Vagina (tissue), 2 donors: ENCODE data around the gene SLC37A1. TPM values are rescaled to one million over a fixed set of nuclear protein-coding genes. Genes with fewer than 3 reads are reported as not detected.

ENCODE experiments used
- DNase-seq, 2 donors: peaks; one replicate each; pipeline ENCODE4 v3.0.0-alpha.2; 2017; ENCODE audit errors: extremely low spot score in 2 of 2
- H3K27ac ChIP-seq: fragments of 200-600 bp; sonication (generic); one replicate; pipeline ENCODE4 v1.5.1; 2019
- H3K27me3 ChIP-seq: fragments of 200-600 bp; sonication (generic); one replicate; pipeline ENCODE4 v1.5.1; 2019
- H3K36me3 ChIP-seq, 2 donors: fragments of 200-600 bp; sonication (generic); one replicate each; pipeline ENCODE4 v1.5.1; 2017 to 2019
- H3K4me1 ChIP-seq: fragments of 200-600 bp; sonication (generic); one replicate; pipeline ENCODE4 v1.5.1; 2019
- H3K4me3 ChIP-seq, 2 donors: fragments of 200-600 bp; sonication (generic); 1 replicate in 1 of 2; 2 replicates in 1 of 2; pipeline ENCODE4 v1.5.1; 2016 to 2019
- H3K9me3 ChIP-seq: fragments of 200-600 bp; sonication (generic); one replicate; pipeline ENCODE4 v1.5.1; 2019
- CTCF ChIP-seq, 3 experiments: fragments of 450-650 bp in 2 of 3; fragments of 200-600 bp in 1 of 3; sonication (generic) in 1 of 3; IDR thresholded peaks; one replicate each; pipeline ENCODE4 v1.5.1; 2017 to 2019; ENCODE audit warnings: antibody characterized with exemption in 3 of 3, mild to moderate bottlenecking in 2 of 3, moderate library complexity in 2 of 3
- POLR2A ChIP-seq, 2 donors: fragments of 450-650 bp; IDR thresholded peaks; one replicate each; pipeline ENCODE4 v1.6.1; 2017; ENCODE audit warnings: antibody characterized with exemption in 2 of 2, mild to moderate bottlenecking in 2 of 2, moderate library complexity in 2 of 2
- POLR2AphosphoS5 ChIP-seq, 2 donors: sonication (generic); formaldehyde crosslinking; IDR thresholded peaks; one replicate each; pipeline ENCODE4 v1.9.0; 2017; ENCODE audit warnings: antibody characterized with exemption in 2 of 2, mild to moderate bottlenecking in 2 of 2, low read depth in 1 of 2; ENCODE audit not compliant: insufficient read depth in 1 of 2
- intact Hi-C: fragments of 100-400 bp; cut with DNase I; formaldehyde crosslinking; loops from one replicate; pipeline ENCODE4 v1.15.1; 2023
- total RNA-seq: library from RNA; depleted of rRNA; stranded (reverse); fragments of >200 nt; gene quantifications from one replicate; pipeline ENCODE4 v1.2.3, GENCODE V29; 2016

The SLC37A1 gene
- total RNA-seq, 1 donor from 2014 or later, result 11.8 TPM

- TF ChIP-seq POLR2AphosphoS5 (IDR thresholded peaks at IDR 0.05; ENCODE audit: insufficient read depth in 1 of 2, low read depth in 1 of 2) (no peak), CTCF (IDR thresholded peaks at IDR 0.05) (no peak), POLR2A (IDR thresholded peaks at IDR 0.05) (no peak)
- intact Hi-C loops, result no loop called here
- H3K36me3 ChIP-seq, result peaks cover 0 to 9% of the 10 kb centered on the region in 2 donors
- H3K9me3 ChIP-seq, result no peaks in the 10 kb centered on the region
- no peak overlapping the region for H3K4me3 ChIP-seq
- no peaks in the 10 kb centered on the region for H3K27me3 ChIP-seq
- no peak overlapping the region for H3K27ac ChIP-seq
- H3K4me1 ChIP-seq, result peaks cover 25% of the 10 kb centered on the region
- no peak for DNase-seq
These were observed 9.1 kb downstream of the SLC37A1 start for GRCh38 chr21:42522771-42523170.

GRCh38 chr21:42523211-42523610, 9.6 kb downstream of the SLC37A1 start:
- DNase-seq, result no peak
- Histone ChIP-seq H3K27ac (no peak overlapping the region), H3K36me3 (peaks cover 0 to 9% of the 10 kb centered on the region in 2 donors)

GRCh38 chr21:42523941-42524340, 10.3 kb downstream of the SLC37A1 start:
- intact Hi-C loops, result no loop called here
- no peak for DNase-seq
- no peaks in the 10 kb centered on the region for H3K9me3 ChIP-seq
- H3K27ac ChIP-seq, result peak overlapping the region; percentile 79
- peaks cover 21% of the 10 kb centered on the region for H3K4me1 ChIP-seq
- H3K27me3 ChIP-seq, result no peaks in the 10 kb centered on the region
- H3K36me3 ChIP-seq, result peaks cover 0 to 3% of the 10 kb centered on the region in 2 donors
- H3K4me3 ChIP-seq, result no peak overlapping the region
- TF ChIP-seq CTCF (IDR thresholded peaks at IDR 0.05), result no peak

More at GRCh38 chr21:42523211-42523610, 9.6 kb downstream of the SLC37A1 start:
- Histone ChIP-seq H3K4me3 (no peak overlapping the region), H3K27me3 (no peaks in the 10 kb centered on the region), H3K4me1 (peaks cover 21% of the 10 kb centered on the region), H3K9me3 (no peaks in the 10 kb centered on the region)
- no peak for TF ChIP-seq CTCF (IDR thresholded peaks at IDR 0.05)
- TF ChIP-seq POLR2A (IDR thresholded peaks at IDR 0.05), result no peak
- TF ChIP-seq POLR2AphosphoS5 (IDR thresholded peaks at IDR 0.05; ENCODE audit: insufficient read depth in 1 of 2, low read depth in 1 of 2), result no peak
- intact Hi-C loops, result no loop called here

- peaks cover 21% of the 10 kb centered on the region for H3K4me1 ChIP-seq
- peak overlapping the region; percentile 79 for H3K27ac ChIP-seq
- H3K36me3 ChIP-seq, result no peaks in the 10 kb centered on the region
- H3K9me3 ChIP-seq, result no peaks in the 10 kb centered on the region
- intact Hi-C loops, result no loop called here
- no peaks in the 10 kb centered on the region for H3K27me3 ChIP-seq
- TF ChIP-seq POLR2AphosphoS5 (IDR thresholded peaks at IDR 0.05; ENCODE audit: insufficient read depth in 1 of 2, low read depth in 1 of 2) (peak in 1 of 2 donors; percentile 66), POLR2A (IDR thresholded peaks at IDR 0.05) (no peak), CTCF (IDR thresholded peaks at IDR 0.05) (no peak)
- no peak for DNase-seq
- H3K4me3 ChIP-seq, result peak overlapping the region; percentile 34 to 38
These were observed 10.8 kb downstream of the SLC37A1 start for GRCh38 chr21:42524341-42525028.

DNA sequence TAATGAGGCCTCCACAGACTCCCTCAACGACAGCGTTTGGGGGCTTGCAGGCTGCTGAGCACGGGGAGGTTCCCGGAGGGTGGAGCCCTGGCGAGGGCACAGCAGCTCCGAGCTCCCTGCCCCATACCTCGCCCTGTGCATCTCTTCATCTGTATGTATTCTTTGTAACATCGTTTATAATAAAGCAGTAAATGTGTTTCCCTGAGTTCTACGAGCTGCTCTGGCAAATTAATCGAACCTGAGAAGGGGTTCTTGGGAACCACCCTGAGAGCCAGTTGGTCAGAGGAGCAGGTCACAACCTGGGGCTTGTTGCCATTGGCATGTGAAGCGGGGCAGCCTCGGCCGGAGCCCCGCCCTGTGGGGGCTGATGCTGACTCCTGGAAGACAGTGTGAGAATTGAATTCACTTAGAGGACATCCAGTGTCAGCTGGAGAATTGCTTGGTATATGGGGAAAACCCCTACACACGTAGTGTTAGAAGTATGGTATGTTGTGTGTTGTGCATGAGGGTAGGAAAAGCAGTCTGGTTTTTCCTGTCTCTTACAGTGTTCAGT, 11.5 kb downstream of the SLC37A1 start:
- Histone ChIP-seq H3K4me3 (peak overlapping the region; percentile 34 to 38), H3K36me3 (no peaks in the 10 kb centered on the region), H3K4me1 (peaks cover 21% of the 10 kb centered on the region), H3K27me3 (no peaks in the 10 kb centered on the region), H3K9me3 (no peaks in the 10 kb centered on the region), H3K27ac (peak overlapping the region; percentile 79)
- no peak for DNase-seq
- intact Hi-C loops, result no loop called here
- TF ChIP-seq CTCF (IDR thresholded peaks at IDR 0.05) (no peak), POLR2AphosphoS5 (IDR thresholded peaks at IDR 0.05; ENCODE audit: insufficient read depth in 1 of 2, low read depth in 1 of 2) (peak in 1 of 2 donors; percentile 28), POLR2A (IDR thresholded peaks at IDR 0.05) (no peak)
